SKM-1 (cell line): ENCODE results near the gene TRPM5.
"Not testable (repeated sequence)": the region's sequence is repeated elsewhere in the genome, so short reads cannot be mapped to it uniquely, and the experiment has no call there.

Experiments used
- DNase-seq: peaks from one replicate; lab custom pipeline; 2025; ENCODE audit not compliant: unreplicated experiment; lab: John Stamatoyannopoulos, UW

The TRPM5 gene

GRCh38 chr11:2443881-2444820 lies at the start of gene TRPM5:
TSS of gene TRPM5 (minus strand) at chr11:2444514. CDS start at chr11:2423036, 21,478 bp downstream.
- DNase-seq = no peak

- no peak for DNase-seq
Observed at GRCh38 chr11:2489083-2489482, 44.8 kb upstream of the TRPM5 start.

GRCh38 chr11:2488004-2488403 lies 43.7 kb upstream of the TRPM5 start:
- no peak for DNase-seq

- no peak for DNase-seq
Observed at GRCh38 chr11:2484576-2485125, 40.3 kb upstream of the TRPM5 start.

- no peak for DNase-seq
Observed at GRCh38 chr11:2483426-2483825, 39.1 kb upstream of the TRPM5 start.

GRCh38 chr11:2482745-2483144 lies 38.4 kb upstream of the TRPM5 start:
- DNase-seq = no peak

- DNase-seq = no peak
Observed at GRCh38 chr11:2482204-2482603, 37.9 kb upstream of the TRPM5 start.

GRCh38 chr11:2481253-2481652 lies 36.9 kb upstream of the TRPM5 start:
- DNase-seq = no peak

- DNase-seq = peak; percentile 94
Observed at GRCh38 chr11:2480874-2481220, 36.5 kb upstream of the TRPM5 start.

GRCh38 chr11:2480067-2480873 lies 36.0 kb upstream of the TRPM5 start:
- DNase-seq = not testable (repeated sequence)

- no peak for DNase-seq
Observed at GRCh38 chr11:2477936-2478335, 33.6 kb upstream of the TRPM5 start.

- no peak for DNase-seq
Observed at GRCh38 chr11:2477254-2477653, 32.9 kb upstream of the TRPM5 start.

GRCh38 chr11:2475136-2475918 lies 31.0 kb upstream of the TRPM5 start:
- no peak for DNase-seq

- no peak for DNase-seq
Observed at GRCh38 chr11:2474059-2474901, 30.0 kb upstream of the TRPM5 start.

GRCh38 chr11:2473361-2474058 lies 29.2 kb upstream of the TRPM5 start:
- no peak for DNase-seq

GRCh38 chr11:2472428-2473186 lies 28.3 kb upstream of the TRPM5 start:
- DNase-seq = no peak

GRCh38 chr11:2471804-2472096 lies 27.4 kb upstream of the TRPM5 start:
- no peak for DNase-seq

GRCh38 chr11:2471048-2471803 lies 26.9 kb upstream of the TRPM5 start:
- DNase-seq = no peak
